GM12878 (cell line): ENCODE results near the gene CFAP58.

Experiments
- BCL11A ChIP-seq: IDR thresholded peaks from 2 replicates; pipeline ENCODE4 v1.6.1; 2011; ENCODE audit warnings: low read depth, low read length
- EZH2 ChIP-seq: IDR thresholded peaks from 2 replicates; pipeline ENCODE4 v1.6.1; 2012; ENCODE audit warnings: low read depth, mild to moderate bottlenecking, control low read depth, inconsistent platforms, low read length, borderline replicate concordance; ENCODE audit not compliant: control insufficient read depth
- JUND ChIP-seq: IDR thresholded peaks from 2 replicates; pipeline ENCODE4 v1.6.1; 2012; ENCODE audit warnings: low read depth, mild to moderate bottlenecking, low read length, improper control_type of control experiment, moderate library complexity

DNA sequence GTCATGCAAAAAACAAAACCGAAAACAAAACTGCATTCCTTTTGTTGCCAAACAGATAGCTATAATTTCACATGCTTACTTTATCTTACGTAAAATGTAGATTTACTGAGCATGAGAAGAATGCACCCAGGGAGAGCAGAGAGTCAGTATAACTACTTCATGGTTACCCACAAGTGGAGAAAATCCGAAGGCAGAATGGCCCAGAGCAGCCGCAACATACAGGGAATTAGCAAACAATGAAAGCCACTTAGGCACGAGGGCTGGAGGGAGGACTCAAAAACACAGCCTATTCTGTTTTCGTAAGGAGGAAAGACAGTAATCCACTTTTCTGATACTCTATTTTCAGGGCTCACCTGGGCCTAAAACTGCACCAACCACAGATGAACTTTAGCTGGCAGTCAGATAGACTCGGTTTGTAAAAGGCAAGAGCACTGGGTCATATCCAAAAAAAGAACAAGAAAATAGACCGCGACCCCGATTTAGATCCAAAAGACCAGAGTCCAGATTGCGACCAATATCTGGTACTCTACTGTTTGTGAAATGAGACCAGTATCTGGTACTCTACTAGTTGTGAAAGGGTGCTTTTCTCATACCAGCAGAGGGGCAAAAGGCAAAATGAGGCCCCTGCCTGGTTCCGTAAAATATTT is 16.7 kb upstream of the CFAP58 start:
- no peak for TF ChIP-seq JUND
- TF ChIP-seq BCL11A = no peak
- no peak for TF ChIP-seq EZH2
